MM.1S (cell line): ENCODE data around the gene DDX56.

ENCODE experiments used
- DNase-seq: peaks from one replicate; pipeline ENCODE4 v3.0.0-alpha.2; 2015
- H2AFZ ChIP-seq: fragments of 300-600 bp; sonication (generic); 2 replicates; pipeline ENCODE4 v1.6.0; 2016; ENCODE audit warnings: antibody characterized with exemption, low read length
- H3F3A ChIP-seq: fragments of 300-600 bp; sonication (generic); 2 replicates; pipeline ENCODE4 v1.6.1; 2016; ENCODE audit warnings: mild to moderate bottlenecking, antibody characterized with exemption, low read length, moderate library complexity, mixed read lengths; ENCODE audit not compliant: insufficient read depth
- H3K27ac ChIP-seq: fragments of 300-600 bp; sonication (generic); 2 replicates; pipeline ENCODE4 v1.5.1; 2016; ENCODE audit warnings: mild to moderate bottlenecking, low read length
- H3K27me3 ChIP-seq: fragments of 300-600 bp; sonication (generic); replicated peaks from 2 replicates; pipeline ENCODE4 v1.6.0; 2016; ENCODE audit warnings: low read length; ENCODE audit not compliant: insufficient read depth
- H3K36me3 ChIP-seq: fragments of 300-600 bp; sonication (generic); replicated peaks from 2 replicates; pipeline ENCODE4 v1.6.1; 2016; ENCODE audit warnings: mild to moderate bottlenecking, low read length, mixed read lengths; ENCODE audit not compliant: insufficient read depth
- H3K4me1 ChIP-seq: fragments of 300-600 bp; sonication (generic); 2 replicates; pipeline ENCODE4 v1.6.1; 2016; ENCODE audit warnings: low read length, mixed read lengths
- H3K4me2 ChIP-seq: fragments of 300-600 bp; sonication (generic); 2 replicates; pipeline ENCODE4 v1.6.0; 2016; ENCODE audit warnings: low read depth, low read length
- H3K4me3 ChIP-seq: fragments of 300-600 bp; sonication (generic); 2 replicates; pipeline ENCODE4 v1.5.1; 2016; ENCODE audit warnings: low read length, mixed read lengths
- H3K79me2 ChIP-seq: fragments of 300-600 bp; sonication (generic); 2 replicates; pipeline ENCODE4 v1.6.1; 2016; ENCODE audit warnings: mixed run types, low read length, mixed read lengths
- H3K9ac ChIP-seq: fragments of 300-600 bp; sonication (generic); 2 replicates; pipeline ENCODE4 v1.6.1; 2016; ENCODE audit warnings: low read length, mixed read lengths
- H3K9me2 ChIP-seq: fragments of 300-600 bp; sonication (generic); replicated peaks from 2 replicates; pipeline ENCODE4 v1.6.1; 2016; ENCODE audit warnings: mild to moderate bottlenecking, low read length, mixed read lengths; ENCODE audit not compliant: insufficient read depth
- H3K9me3 ChIP-seq: fragments of 300-600 bp; sonication (generic); replicated peaks from 2 replicates; pipeline ENCODE4 v1.6.1; 2016; ENCODE audit warnings: mild to moderate bottlenecking, low read length, mixed read lengths; ENCODE audit not compliant: insufficient read depth
- H4K20me1 ChIP-seq: fragments of 300-600 bp; sonication (generic); 2 replicates; pipeline ENCODE4 v1.6.1; 2016; ENCODE audit warnings: mild to moderate bottlenecking, low read length, moderate library complexity, mixed read lengths; ENCODE audit not compliant: insufficient read depth
- EZH2 ChIP-seq: fragments of 300-600 bp; sonication (generic); optimal IDR thresholded peaks from 2 replicates; pipeline ENCODE3; 2017; ENCODE audit warnings: low read depth, mild to moderate bottlenecking, antibody characterized with exemption, low read length, mixed read lengths
- EZH2phosphoT487 ChIP-seq: fragments of 300-600 bp; sonication (generic); IDR thresholded peaks from 2 replicates; pipeline ENCODE4 v1.6.1; 2018; ENCODE audit warnings: antibody characterized with exemption, low read length
- TF ChIP-seq, protein P1 (sequence below): fragments of 300-600 bp; sonication (generic); IDR thresholded peaks from 2 replicates; pipeline ENCODE4 v1.5.1; 2016; ENCODE audit warnings: antibody characterized with exemption, low read length, mixed read lengths

The DDX56 gene

DNA sequence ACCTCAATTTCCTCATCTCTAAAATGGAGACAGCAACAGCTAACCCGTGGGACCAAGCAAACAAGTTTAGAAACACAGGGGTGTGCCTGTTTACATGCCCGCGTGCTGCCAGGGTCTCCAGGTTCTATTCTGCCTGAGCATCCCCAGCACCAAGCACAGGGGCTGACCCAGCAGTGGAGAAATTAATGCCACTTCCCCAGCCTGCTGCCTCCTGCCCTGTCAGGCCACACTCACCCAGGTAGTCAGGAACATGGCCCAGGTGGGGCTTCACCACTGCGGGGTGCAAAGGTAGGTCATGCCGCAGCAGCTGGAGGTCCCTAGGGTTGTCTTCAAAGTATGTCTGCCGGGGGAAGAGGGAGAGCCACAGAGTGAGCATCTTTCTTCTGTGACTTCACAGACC is 5.8 kb downstream of the DDX56 start:
- no peak overlapping the region for H3K4me3 ChIP-seq
- peaks cover 16% of the 10 kb centered on the region for H3K36me3 ChIP-seq
- H3K27ac ChIP-seq: no peak overlapping the region
- H3F3A ChIP-seq: peaks cover 16% of the 10 kb centered on the region; the same call in 1 of the 2 replicates
- no peak overlapping the region for H3K9ac ChIP-seq
- H3K9me2 ChIP-seq: no peaks in the 10 kb centered on the region
- H2AFZ ChIP-seq: no peak overlapping the region
- H4K20me1 ChIP-seq: no peaks in the 10 kb centered on the region
- H3K27me3 ChIP-seq: no peaks in the 10 kb centered on the region
- TF ChIP-seq, protein P1, sequence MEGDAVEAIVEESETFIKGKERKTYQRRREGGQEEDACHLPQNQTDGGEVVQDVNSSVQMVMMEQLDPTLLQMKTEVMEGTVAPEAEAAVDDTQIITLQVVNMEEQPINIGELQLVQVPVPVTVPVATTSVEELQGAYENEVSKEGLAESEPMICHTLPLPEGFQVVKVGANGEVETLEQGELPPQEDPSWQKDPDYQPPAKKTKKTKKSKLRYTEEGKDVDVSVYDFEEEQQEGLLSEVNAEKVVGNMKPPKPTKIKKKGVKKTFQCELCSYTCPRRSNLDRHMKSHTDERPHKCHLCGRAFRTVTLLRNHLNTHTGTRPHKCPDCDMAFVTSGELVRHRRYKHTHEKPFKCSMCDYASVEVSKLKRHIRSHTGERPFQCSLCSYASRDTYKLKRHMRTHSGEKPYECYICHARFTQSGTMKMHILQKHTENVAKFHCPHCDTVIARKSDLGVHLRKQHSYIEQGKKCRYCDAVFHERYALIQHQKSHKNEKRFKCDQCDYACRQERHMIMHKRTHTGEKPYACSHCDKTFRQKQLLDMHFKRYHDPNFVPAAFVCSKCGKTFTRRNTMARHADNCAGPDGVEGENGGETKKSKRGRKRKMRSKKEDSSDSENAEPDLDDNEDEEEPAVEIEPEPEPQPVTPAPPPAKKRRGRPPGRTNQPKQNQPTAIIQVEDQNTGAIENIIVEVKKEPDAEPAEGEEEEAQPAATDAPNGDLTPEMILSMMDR: no peak
- TF ChIP-seq EZH2phosphoT487 (no peak), EZH2 (no peak)
- H3K4me2 ChIP-seq: no peak overlapping the region
- no peak for DNase-seq
- H3K9me3 ChIP-seq: no peaks in the 10 kb centered on the region
- peaks cover 45% of the 10 kb centered on the region for H3K79me2 ChIP-seq
- H3K4me1 ChIP-seq: no peaks in the 10 kb centered on the region

DNA sequence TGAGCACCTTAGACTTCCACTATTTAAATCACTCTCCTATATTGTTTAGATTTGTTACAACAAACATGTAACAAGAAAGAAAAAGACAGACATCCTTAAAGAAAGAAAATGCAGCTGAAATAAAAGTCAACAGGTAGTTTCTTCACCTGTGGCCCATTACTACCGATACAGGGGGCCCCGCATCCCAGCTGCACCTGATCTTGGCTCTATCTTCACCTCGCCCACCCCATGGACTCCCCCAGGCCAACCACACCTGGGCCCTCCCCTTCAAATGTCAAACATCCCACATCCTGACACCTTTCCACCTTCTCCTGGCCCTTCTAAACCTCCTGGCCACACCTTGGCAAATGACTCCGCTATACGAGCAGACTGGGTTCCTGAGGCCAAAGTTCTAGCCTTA is 7.0 kb downstream of the DDX56 start:
- Histone ChIP-seq H3F3A (peaks cover 16% of the 10 kb centered on the region; the same call in 1 of the 2 replicates), H3K4me1 (no peaks in the 10 kb centered on the region), H3K79me2 (peaks cover 33% of the 10 kb centered on the region), H3K9me3 (no peaks in the 10 kb centered on the region), H4K20me1 (no peaks in the 10 kb centered on the region), H3K4me2 (no peak overlapping the region), H3K9ac (no peak overlapping the region), H3K27ac (no peak overlapping the region), H3K27me3 (no peaks in the 10 kb centered on the region), H2AFZ (no peak overlapping the region), H3K9me2 (no peaks in the 10 kb centered on the region), H3K36me3 (peaks cover 10% of the 10 kb centered on the region), H3K4me3 (no peak overlapping the region)
- no peak for DNase-seq
- TF ChIP-seq EZH2phosphoT487 (no peak), EZH2 (no peak)
- TF ChIP-seq, protein P1: no peak

GRCh38 chr7:44565795-44566559 is 7.7 kb downstream of the DDX56 start:
- Histone ChIP-seq H3K27ac (no peak overlapping the region), H3K36me3 (peaks cover 5% of the 10 kb centered on the region), H3K4me2 (no peak overlapping the region), H3K4me1 (no peaks in the 10 kb centered on the region), H3K79me2 (peaks cover 27% of the 10 kb centered on the region; the same call in 1 of the 2 replicates), H4K20me1 (no peaks in the 10 kb centered on the region), H3K9ac (no peak overlapping the region), H3K9me3 (no peaks in the 10 kb centered on the region), H3F3A (peaks cover 16% of the 10 kb centered on the region; the same call in 1 of the 2 replicates), H3K27me3 (no peaks in the 10 kb centered on the region), H3K9me2 (no peaks in the 10 kb centered on the region), H2AFZ (no peak overlapping the region), H3K4me3 (no peak overlapping the region)
- no peak for TF ChIP-seq EZH2
- TF ChIP-seq, protein P1: no peak
- no peak for TF ChIP-seq EZH2phosphoT487
- DNase-seq: no peak
